GM21447 (cell line): ENCODE data around the gene KRTAP5-3.
"Not testable (repeated sequence)": the region's sequence is repeated elsewhere in the genome, so short reads cannot be mapped to it uniquely, and the experiment has no call there.

Experiments
- ATAC-seq: cut with Tn5 transposase; IDR thresholded peaks from one replicate; pipeline ENCODE4 v1.9.1; 2021; ENCODE audit not compliant: unreplicated experiment

The KRTAP5-3 gene

GRCh38 chr11:1622086-1622485, 13.8 kb upstream of the KRTAP5-3 start, which contains the start of gene KRTAP5-4:
KRTAP5-4 (minus strand) TSS chr11:1622138; CDS start chr11:1622093, 45 bp downstream.
- ATAC-seq: no peak

GRCh38 chr11:1619449-1619848, 11.2 kb upstream of the KRTAP5-3 start:
- no peak for ATAC-seq

- ATAC-seq: no peak
These were observed 10.0 kb upstream of the KRTAP5-3 start for GRCh38 chr11:1618231-1618630.

GRCh38 chr11:1607901-1608300, 362 bp downstream of the KRTAP5-3 start:
- not testable (repeated sequence) for ATAC-seq

GRCh38 chr11:1607156-1607845, 962 bp downstream of the KRTAP5-3 start:
- not testable (repeated sequence) for ATAC-seq

- peak; percentile 94 for ATAC-seq
These were observed 2.3 kb downstream of the KRTAP5-3 start for GRCh38 chr11:1605923-1606322.

GRCh38 chr11:1604711-1605110, 3.6 kb downstream of the KRTAP5-3 start:
- no peak for ATAC-seq

- no peak for ATAC-seq
These were observed 4.1 kb downstream of the KRTAP5-3 start for GRCh38 chr11:1604181-1604580.

- ATAC-seq: no peak
These were observed 4.6 kb downstream of the KRTAP5-3 start for GRCh38 chr11:1603629-1604028.

- ATAC-seq: not testable (repeated sequence)
These were observed 6.6 kb downstream of the KRTAP5-3 start for GRCh38 chr11:1601663-1602062.

- ATAC-seq: no peak
These were observed 7.6 kb downstream of the KRTAP5-3 start for GRCh38 chr11:1600626-1601025.

- ATAC-seq: no peak
These were observed 9.4 kb downstream of the KRTAP5-3 start for GRCh38 chr11:1598816-1599215.

GRCh38 chr11:1598406-1598805, 9.9 kb downstream of the KRTAP5-3 start:
- ATAC-seq: not testable (repeated sequence)

GRCh38 chr11:1597994-1598380, 10.3 kb downstream of the KRTAP5-3 start, which contains the start of gene KRTAP5-2:
KRTAP5-2 (minus strand) TSS chr11:1598294; CDS start chr11:1598250, 44 bp downstream.
- no peak for ATAC-seq

- ATAC-seq: no peak
These were observed 10.8 kb downstream of the KRTAP5-3 start for GRCh38 chr11:1597331-1597993.

GRCh38 chr11:1596576-1597121, 11.6 kb downstream of the KRTAP5-3 start:
- not testable (repeated sequence) for ATAC-seq

- not testable (repeated sequence) for ATAC-seq
These were observed 12.2 kb downstream of the KRTAP5-3 start for GRCh38 chr11:1595994-1596575.

GRCh38 chr11:1592628-1593027, 15.6 kb downstream of the KRTAP5-3 start:
- ATAC-seq: no peak

- ATAC-seq: no peak
These were observed 18.3 kb downstream of the KRTAP5-3 start for GRCh38 chr11:1589996-1590395.

GRCh38 chr11:1589191-1589963, 18.9 kb downstream of the KRTAP5-3 start:
- ATAC-seq: not testable (repeated sequence)

- no peak for ATAC-seq
These were observed 21.6 kb downstream of the KRTAP5-3 start for GRCh38 chr11:1586699-1587098.
